HG02571 (cell line): ENCODE results near the gene MPPED1.

Experiments
- ATAC-seq: cut with Tn5 transposase; IDR thresholded peaks from one replicate; pipeline ENCODE4 v1.9.1; 2021; ENCODE audit warnings: mild to moderate bottlenecking, moderate library complexity; ENCODE audit not compliant: unreplicated experiment

MPPED1 gene

DNA sequence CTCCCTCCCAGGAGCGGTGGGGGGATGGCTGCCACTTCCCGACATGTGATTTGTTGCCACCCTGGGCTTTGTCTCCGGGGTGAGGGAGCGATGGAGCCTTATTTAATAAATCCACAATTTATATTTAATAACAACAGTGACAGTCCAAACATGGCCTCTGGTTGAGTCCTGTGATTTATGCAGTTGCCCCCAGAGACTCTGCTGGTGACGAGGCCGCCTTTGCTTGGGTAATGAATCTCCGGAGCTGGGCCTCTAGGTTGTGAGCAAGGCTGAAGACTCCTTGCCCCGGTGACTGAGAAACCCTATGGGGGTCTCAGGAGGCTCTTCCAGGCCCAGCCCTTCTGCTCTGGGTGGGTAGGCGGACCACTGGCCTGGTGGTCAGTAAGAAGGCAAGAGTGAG lies 16.7 kb downstream of the MPPED1 start:
- no peak for ATAC-seq

GRCh38 chr22:43429426-43429825 lies 17.6 kb downstream of the MPPED1 start:
- no peak for ATAC-seq

DNA sequence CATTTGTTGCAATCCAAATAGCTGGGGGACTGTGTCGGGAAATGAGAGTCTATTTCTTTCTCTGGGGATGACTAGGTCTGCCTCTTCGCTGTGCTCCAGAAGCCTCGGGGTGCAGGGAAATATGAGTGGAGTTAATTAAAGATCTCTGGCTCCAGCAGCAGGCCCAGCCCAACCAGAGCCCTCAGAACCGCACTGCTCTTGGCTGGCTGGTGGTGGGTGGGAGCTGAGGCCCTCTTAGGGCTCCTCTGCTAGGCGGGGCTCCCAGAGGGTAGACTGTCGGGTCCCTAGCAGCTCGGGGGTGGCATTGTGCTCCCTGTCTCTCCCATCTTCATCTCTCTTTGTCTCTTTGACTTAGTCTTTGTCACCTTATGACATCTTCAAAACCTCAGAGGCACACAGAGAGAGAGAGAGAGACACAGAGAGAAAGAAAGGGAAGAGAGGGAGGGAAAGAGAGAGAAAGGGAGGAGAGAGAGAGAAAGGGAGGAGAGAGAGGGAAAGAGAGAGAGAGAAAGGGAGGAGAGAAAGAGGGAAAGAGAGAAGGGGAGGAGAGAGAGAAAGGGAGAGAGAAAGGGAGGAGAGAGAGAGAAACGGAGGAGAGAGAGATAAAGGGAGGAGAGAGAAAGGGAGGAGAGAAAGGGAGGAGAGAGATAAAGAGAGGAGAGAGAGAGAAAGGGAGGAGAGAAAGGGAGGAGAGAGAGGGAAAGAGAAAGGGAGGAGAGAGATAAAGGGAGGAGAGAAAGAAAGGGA lies 20.2 kb downstream of the MPPED1 start:
- ATAC-seq, result no peak

DNA sequence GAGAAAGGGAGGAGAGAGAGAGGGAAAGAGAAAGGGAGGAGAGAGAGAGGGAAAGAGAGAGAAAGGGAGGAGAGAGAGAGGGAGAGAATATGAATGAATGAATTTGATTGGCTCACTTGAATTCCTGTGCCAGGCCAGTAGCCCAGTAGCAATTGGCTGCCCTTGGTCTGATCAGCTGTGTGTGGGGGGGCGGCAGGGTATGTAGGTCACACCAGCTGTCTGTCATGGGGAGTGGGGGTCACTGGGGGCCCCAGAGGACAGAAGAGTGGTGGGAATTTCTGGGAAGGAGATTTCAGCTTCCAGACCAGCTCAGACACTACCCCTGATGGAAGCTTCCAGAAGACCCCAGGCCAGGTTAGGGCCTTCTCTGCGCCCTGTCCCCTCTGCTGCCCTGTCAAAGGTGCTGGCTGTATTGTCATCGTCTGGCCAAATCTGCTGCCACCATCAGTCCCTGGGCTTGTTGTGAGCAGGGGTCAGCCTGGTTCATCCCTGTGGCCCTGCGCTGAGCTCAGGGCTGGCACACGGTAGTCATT lies 21.1 kb downstream of the MPPED1 start:
- ATAC-seq, result no peak

GRCh38 chr22:43433451-43434274 lies 21.8 kb downstream of the MPPED1 start:
- ATAC-seq, result no peak

GRCh38 chr22:43434275-43434927 lies 22.6 kb downstream of the MPPED1 start:
- no peak for ATAC-seq

DNA sequence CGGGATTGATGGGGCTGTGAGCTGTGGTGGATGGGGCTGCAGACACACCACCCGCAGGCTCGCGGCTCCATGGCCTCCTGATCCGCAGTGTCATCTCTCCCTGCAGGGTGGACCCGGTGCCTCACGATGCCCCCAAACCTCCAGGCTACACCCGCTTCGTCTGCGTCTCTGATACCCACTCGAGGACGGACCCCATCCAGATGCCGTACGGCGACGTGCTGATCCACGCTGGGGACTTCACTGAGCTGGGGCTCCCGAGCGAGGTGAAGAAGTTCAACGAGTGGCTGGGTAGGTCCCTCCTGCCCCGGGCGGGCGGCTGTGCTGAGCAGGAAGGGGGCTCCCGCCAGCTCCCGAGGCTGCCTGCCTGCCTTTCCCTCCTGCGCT lies 23.1 kb downstream of the MPPED1 start:
- ATAC-seq, result no peak

GRCh38 chr22:43435851-43436811 lies 24.3 kb downstream of the MPPED1 start:
- ATAC-seq, result no peak

DNA sequence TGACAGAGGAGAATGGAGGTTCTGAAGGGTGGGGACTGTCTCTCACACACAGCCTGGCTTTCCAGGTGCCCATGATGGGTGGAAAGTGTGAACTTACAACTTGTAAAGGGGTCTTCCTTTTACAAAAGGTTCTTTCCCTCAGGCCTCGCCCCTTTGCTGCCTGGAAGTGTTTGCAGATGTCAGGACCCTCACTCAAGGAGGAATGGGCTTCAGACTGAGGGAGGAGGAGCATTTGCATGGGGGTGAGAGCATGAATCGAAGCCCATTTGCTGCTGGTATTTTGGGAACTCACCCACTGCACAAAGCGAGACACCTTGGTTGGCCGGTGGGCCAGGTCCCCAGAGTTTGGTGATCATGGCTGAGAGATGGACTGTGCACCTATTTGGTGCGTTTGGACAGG lies 25.1 kb downstream of the MPPED1 start:
- ATAC-seq, result no peak

DNA sequence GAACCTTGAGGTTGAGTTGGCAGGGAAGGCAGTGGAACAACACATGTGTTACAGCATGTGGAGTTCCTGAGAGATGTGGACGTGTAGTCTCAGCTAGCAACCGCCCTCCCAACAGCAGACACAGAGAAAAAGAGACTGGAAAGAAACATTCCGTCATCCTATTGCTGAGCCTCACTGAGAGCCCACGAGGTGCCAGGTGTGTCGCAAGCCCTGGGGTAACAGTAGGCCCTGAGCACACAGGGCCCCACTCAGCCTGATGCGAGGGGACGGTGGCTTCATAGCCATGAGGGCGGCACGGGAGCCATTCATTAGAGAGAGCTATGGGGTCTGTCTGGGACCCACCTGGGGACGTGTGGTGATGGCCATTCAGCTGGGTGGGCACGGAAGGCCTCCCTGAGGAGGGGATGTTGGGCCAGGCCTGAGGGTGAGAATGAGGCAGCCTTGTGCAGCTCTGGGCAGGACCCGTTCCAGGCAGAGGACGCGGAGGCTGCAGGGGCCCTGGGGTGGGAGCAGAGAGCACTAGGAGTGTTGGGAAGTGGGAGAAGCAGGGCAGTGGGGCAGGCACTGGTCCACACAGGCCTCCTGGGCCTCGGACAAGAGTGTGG lies 26.2 kb downstream of the MPPED1 start:
- ATAC-seq, result no peak

DNA sequence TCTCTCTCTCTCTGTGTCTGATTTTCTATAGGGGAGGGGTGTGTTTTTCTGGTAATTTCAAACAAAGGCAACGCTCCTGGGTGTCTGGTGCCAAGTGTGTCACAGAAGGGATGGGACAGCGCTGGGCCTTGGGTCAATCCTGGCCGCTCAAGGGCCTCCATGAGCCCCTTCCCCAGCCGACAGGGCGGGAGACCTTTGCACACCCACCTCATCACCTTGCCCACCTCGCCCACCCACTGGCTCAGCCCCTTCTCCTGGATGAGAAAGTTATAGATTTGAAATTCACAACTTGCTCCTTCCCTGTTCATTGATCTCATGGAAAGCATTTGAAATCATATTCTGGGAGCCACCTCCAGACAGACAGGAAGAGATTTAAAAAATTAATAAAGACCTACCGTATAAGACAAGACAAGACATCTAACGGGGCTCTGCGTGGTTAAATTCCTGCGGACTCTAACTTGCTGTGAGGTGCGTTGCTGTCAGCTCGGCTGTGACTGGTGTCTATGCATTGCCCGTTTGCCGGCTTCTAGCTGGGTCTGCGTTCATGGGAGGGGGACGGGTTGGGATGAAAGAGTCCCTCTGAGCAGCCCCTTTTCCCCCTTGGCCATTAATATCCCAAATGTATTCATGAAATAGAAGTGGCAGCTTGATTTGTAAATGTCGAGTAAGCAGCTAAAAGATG lies 27.0 kb downstream of the MPPED1 start:
- ATAC-seq, result no peak

DNA sequence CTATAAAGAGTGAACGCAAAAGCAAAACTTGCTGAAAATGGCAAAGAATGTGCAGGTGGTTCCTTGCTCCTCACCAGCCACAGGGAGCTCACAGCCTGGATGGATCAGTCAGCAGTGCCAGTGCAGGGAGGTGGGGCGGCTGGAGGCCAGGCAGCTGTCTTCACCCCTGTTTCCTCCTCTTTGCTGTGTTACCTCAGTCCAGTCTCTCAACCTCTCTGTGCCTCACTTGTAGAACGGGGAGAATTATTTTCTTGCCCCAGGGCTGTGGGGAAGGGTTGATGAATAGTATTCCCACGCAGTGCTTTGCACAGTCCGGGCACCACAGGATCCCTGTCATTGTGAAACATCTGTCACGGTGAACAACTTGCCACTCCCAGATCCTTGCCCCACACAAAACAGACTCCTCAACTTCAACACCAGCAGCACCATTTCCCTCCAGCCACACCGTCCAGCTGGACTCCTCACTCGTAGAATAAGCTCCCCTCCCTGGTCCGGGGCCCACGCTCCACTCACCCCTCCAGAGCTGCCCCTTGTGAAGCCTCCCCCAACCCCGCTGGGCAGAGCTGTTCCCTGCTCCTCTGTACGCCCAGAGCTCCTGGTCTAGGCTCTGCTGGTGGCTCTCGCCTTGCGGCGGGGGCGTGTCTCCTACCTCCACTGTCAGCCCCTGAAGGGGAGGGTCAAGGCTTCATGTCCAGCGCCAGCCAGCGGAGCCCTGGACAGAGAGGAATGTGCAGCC lies 27.7 kb downstream of the MPPED1 start:
- ATAC-seq, result no peak

- ATAC-seq, result no peak
Measured at GRCh38 chr22:43440104-43440387, 28.2 kb downstream of the MPPED1 start.

GRCh38 chr22:43440556-43440955 lies 28.7 kb downstream of the MPPED1 start:
- ATAC-seq, result no peak

- ATAC-seq, result no peak
Measured at GRCh38 chr22:43441216-43441615, 29.4 kb downstream of the MPPED1 start.

DNA sequence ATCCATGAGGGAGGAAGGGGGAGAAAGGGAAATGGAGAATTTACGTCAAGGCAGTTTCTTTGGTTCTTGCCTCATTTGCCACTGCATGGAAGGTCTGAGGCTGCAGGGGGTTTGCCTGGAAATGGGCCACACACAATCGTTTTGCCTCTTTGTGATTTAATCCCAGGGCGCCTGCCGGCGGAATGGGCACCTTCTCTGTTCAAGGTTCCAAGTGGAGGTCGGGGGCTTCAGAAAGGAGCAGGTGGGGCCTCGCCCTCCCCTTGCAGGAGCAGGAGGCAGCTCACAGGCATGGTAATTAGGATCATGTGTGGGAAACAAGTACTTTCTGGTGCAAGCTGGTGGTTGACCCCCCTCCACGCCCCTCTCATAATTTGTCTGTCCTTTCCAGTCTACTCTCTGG lies 29.9 kb downstream of the MPPED1 start:
- no peak for ATAC-seq

DNA sequence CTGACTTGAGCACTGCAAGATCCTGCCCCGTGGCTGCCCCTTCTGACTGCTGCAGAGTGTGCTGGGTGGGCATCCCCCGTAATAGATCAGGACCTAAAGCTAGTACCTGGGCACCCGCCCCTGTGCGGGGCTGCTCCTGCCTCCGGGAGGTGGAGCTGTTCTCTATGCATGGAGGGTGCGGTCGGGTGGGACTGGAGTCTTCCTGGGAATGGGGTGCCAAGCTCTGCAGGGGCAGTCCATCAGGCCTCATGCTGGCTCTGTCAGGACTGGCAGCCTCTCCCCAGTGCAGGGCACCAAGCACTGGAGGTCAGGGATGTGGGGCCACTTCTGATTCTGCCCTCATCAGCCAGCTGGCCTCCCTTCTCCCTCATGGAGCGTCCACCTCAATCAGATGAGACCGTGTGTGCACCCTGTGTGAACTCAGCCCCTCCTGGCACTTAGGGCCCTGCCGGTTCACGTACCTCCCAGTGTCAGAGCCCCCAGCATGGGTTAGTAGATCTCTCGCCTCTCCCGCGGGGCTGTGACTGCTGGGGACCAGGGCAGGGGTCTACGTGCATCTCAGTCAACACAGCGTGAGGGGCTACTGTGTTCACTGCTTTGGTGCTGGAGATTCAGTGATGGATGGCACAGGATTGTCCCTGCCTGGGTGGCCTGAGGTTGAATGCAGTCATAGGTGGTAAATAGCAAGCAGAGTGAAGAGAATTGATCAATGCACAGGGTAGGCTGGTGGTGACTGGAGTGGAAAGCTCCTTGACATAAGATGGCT lies 30.8 kb downstream of the MPPED1 start:
- no peak for ATAC-seq

- ATAC-seq, result no peak
Measured at GRCh38 chr22:43443152-43443471, 31.3 kb downstream of the MPPED1 start.
